Measurements from ENCODE around the gene SLC27A5.
"Not testable (repeated sequence)": the region's sequence is repeated elsewhere in the genome, so short reads cannot be mapped to it uniquely, and the experiment has no call there.

SLC27A5 gene

DNA sequence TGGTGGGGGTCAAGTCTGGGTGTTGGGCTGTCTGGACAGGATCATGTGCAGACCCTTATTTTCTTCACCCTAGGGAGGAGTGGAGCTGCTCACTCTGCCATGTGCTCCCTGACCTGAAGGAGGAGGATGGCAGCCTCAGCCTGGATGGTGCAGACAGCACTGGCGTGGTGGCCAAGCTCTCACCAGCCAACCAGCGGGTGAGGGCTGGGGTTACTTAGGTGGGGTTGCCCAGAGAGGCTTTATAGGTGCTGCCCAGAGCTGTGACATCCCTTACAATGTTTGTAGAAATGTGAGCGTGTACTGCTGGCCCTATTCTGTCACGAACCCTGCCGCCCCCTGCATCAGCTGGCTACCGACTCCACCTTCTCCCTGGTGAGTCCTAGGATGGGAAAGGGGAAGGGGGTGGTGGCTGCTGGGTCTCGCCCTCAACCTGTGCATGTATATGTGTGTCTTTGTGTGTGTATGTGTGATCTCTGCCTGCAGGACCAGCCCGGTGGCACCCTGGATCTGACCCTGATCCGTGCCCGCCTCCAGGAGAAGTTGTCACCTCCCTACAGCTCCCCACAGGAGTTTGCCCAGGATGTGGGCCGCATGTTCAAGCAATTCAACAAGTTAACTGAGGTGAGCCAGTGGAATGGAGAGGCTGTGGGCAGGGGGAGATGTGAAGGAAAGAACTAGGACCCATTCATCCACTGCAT lies 38.0 kb upstream of the SLC27A5 start:
- no peak for DNase-seq

DNA sequence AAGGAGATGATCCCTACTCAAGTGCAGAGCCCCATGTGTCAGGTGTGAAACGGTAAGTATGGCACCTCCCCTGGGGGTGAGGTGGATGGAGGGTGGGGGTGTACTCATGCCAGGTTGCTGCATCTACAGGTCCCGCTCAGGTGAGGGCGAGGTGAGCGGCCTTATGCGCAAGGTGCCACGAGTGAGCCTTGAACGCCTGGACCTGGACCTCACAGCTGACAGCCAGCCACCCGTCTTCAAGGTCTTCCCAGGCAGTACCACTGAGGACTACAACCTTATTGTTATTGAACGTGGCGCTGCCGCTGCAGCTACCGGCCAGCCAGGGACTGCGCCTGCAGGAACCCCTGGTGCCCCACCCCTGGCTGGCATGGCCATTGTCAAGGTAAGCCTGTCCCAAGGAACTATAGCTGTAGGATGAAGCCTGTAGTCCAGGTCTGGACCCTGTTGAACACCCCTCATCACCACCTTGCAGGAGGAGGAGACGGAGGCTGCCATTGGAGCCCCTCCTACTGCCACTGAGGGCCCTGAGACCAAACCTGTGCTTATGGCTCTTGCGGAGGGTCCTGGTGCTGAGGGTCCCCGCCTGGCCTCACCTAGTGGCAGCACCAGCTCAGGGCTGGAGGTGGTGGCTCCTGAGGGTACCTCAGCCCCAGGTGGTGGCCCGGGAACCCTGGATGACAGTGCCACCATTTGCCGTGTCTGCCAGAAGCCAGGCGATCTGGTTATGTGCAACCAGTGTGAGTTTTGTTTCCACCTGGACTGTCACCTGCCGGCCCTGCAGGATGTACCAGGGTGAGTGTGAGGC lies 37.3 kb upstream of the SLC27A5 start:
- no peak for DNase-seq

DNA sequence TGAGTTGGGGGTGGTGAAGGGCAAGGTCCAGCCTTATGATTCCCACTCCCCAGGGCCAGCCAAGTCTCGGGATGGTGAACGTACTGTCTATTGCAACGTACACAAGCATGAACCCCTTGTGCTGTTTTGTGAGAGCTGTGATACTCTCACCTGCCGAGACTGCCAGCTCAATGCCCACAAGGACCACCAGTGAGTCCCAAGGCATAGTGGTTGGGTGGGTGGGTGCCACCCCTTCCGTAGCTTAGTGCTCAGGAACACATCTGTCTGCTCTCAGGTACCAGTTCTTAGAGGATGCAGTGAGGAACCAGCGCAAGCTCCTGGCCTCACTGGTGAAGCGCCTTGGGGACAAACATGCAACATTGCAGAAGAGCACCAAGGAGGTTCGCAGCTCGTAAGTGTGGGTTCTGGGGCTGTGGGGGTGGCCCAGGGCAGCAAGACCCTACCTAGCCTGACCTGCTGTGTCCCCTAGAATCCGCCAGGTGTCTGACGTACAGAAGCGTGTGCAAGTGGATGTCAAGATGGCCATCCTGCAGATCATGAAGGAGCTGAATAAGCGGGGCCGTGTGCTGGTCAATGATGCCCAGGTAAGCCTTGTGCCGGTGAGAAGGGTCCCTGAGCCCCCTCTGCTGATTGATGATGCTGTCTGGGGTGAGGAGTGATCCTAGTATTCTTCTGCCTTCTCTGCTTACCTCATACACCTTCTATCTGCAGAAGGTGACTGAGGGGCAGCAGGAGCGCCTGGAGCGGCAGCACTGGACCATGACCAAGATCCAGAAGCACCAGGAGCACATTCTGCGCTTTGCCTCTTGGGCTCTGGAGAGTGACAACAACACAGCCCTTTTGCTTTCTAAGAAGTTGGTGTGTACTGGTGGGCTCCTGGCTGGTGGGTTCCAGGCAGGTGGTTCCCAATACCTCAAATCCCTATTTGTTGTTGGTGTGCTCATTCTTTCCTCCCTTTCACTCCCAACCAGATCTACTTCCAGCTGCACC lies 35.8 kb upstream of the SLC27A5 start:
- no peak for DNase-seq

GRCh38 chr19:58546019-58546530 lies 34.3 kb upstream of the SLC27A5 start:
- DNase-seq = no peak

GRCh38 chr19:58545286-58546018 lies 33.7 kb upstream of the SLC27A5 start:
- DNase-seq = no peak

GRCh38 chr19:58544591-58545285 lies 32.9 kb upstream of the SLC27A5 start:
- no peak for DNase-seq

- no peak for DNase-seq
Observed at GRCh38 chr19:58543826-58544590, 32.2 kb upstream of the SLC27A5 start, which contains the start of gene TRIM28. Gene TRIM28 (plus strand): TSS chr19:58544064. CDS start chr19:58544758, 694 bp downstream.

GRCh38 chr19:58542641-58543372 lies 31.0 kb upstream of the SLC27A5 start:
- DNase-seq = not testable (repeated sequence)

GRCh38 chr19:58539169-58539559 lies 27.4 kb upstream of the SLC27A5 start:
- DNase-seq = not testable (repeated sequence)

- peak; percentile 86 for DNase-seq
Observed at GRCh38 chr19:58538257-58539168, 26.7 kb upstream of the SLC27A5 start.

GRCh38 chr19:58536852-58537798 lies 25.3 kb upstream of the SLC27A5 start:
- no peak for DNase-seq

DNA sequence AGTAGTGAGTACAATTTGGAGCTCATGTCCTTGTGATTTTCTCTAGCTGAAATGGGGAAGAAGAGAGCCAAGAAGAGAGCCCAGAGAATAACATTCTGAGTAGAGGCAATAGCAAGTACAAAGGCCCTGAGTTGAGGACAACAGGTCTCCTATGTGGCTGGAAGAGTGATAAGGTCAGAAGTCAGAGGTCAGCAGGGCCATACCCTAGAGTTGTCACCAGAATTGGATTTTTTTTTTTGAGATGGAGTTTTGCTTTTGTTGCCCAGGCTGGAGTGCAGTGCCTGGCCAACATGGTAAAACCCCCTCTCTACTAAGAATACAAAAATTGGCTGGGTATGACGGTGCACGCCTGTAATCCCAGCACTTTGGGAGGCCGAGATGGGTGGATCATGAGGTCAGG lies 24.1 kb upstream of the SLC27A5 start:
- no peak for DNase-seq

DNA sequence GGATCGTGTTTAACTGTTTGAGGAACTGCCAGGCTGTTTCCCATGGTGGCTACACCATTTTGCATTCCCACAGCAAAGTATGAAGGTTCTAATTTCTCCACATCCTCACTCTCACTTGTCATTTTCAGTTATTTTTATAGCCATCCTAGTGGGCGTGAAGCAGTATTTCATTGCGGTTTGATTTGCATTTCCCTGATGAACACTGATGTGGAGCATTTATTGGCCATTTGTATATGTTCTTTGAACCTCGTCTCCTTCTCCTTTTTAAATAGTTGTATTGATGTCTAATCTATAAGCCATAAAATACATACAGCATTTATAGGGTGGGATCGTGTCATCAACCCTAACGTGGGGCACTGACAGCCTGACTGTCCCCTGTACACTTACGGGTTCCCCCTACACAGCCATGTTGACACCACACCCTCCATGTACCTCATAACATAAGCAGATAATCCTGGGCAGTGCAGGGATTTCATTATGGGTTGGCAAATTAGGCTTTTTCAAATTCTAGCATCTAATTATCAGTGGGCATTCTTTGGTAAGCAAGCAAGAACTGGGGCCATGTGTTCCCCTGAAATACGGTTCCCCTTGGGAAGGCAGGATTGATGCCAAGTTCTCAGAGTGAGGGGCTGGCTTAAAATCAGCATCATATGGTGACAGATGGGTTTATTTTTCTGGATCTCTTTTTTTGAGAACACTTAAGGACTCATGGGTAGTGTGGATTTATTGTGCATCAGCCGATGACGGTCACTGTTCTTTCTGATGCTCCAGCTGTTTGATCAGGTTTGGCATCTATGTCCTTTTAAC lies 19.4 kb upstream of the SLC27A5 start:
- DNase-seq = no peak

- no peak for DNase-seq
Observed at GRCh38 chr19:58529405-58529804, 17.6 kb upstream of the SLC27A5 start.

- DNase-seq = no peak
Observed at GRCh38 chr19:58522709-58523108, 10.9 kb upstream of the SLC27A5 start.

GRCh38 chr19:58521651-58522050 lies 9.9 kb upstream of the SLC27A5 start:
- no peak for DNase-seq

GRCh38 chr19:58520257-58520599 lies 8.4 kb upstream of the SLC27A5 start:
- DNase-seq = no peak
